ENCODE measurements around the gene FAM167B.

FAM167B gene

DNA sequence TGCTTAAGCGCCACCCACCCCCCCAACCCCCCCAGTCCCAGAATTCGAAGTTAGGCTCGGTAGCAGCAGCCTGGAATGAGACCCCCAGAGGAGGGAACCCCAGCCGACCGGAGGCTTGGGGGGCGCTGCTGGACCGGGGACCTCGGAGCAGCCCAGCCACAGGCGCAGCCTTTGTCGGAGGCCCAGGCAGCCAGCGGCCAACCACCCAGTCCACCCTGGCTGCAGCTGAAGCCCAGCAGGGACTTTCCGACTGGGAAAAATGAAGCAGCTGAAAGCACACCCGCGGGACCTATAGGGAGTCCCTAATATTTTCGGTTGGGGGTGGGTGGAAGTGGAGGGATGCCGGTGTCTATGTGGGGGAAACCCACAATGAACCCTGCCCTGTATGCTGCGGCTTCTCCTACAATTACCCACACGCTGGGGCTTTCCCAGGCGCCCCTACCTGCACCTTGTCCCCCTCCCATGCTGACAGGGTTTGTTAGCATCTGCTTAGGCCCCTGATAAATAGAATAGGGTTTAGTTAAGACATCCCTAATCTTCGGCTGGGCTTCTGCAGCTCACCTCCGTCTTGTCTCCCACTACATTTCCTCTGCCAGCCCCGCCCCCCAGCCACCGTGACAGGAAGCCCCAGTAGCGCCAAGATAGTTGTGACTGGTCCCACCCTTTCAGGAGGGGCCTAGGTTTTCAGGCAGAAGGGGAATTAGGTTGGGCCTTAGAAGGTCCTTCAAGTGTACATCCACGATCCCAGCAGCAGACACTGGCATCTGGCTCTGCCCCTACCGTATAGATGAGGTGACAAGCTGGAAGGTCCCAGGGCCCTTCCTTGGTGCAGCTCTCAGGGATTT is 45.8 kb upstream of the FAM167B start:
- no peak for TF ChIP-seq CTCF (conservative IDR thresholded peaks at IDR 0.05)
- H3K27ac ChIP-seq: peak overlapping the region; percentile 73

DNA sequence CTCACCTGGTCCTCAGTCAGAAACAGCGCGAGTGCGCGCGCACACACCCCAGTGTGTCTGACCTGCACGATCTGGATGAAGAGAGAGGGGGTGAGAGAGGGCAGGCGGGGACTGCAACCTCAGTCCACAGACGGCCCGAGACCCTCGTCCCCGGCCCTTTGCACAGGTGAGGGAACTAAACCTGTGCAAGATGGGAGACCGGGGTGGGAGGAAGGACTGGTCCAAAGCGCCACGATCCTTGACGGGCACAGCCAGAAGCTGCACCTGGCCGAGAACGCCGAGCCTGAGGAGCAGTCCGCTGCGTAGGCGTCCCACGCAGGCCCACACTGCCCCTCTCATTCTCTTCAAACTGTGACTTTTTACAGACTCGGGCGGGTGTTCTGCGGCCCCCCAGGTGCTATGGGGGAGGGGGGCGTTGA is 42.1 kb upstream of the FAM167B start:
- H3K27ac ChIP-seq: peak overlapping the region; percentile 76; the same call in 1 of the 2 replicates
- no peak for TF ChIP-seq CTCF (conservative IDR thresholded peaks at IDR 0.05)

- no peak for TF ChIP-seq CTCF (conservative IDR thresholded peaks at IDR 0.05)
- peak within 1 kb of the TSS; percentile 76; the same call in 1 of the 2 replicates for H3K27ac ChIP-seq
These were observed 41.3 kb upstream of the FAM167B start, which contains the start of gene IQCC for GRCh38 chr1:32205401-32206370. Gene IQCC, plus strand, starts transcription at chr1:32205671. Its CDS starts 11 bp downstream, at chr1:32205682.

DNA sequence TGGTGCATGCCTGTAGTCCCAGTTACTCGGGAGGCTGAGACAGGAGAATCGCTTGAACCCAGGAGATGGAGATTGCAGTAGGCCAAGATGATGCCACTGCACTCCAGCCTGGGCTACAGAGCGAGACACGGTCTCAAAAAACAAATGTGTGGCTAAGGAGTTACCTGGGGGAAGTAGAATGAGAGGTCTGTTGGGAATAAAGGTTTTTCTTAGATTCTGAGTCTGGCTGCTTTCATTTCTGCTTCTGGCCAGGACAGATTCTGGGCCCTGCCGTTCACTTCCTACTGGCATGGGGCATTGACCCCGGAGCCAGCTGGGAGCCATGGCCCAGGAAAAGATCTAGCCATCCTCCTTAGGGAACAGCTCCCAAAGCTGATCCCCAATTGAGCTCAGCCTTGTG is 38.6 kb upstream of the FAM167B start:
- no peak for TF ChIP-seq CTCF (conservative IDR thresholded peaks at IDR 0.05)
- peak overlapping the region; percentile 38 for H3K27ac ChIP-seq

GRCh38 chr1:32208891-32209328 is 38.1 kb upstream of the FAM167B start, which contains the start of gene DCDC2B:
Gene DCDC2B, plus strand, starts transcription at chr1:32209089. Its CDS starts 5 bp downstream, at chr1:32209094.
- no peak for TF ChIP-seq CTCF (conservative IDR thresholded peaks at IDR 0.05)
- peak within 1 kb of the TSS; percentile 38 for H3K27ac ChIP-seq

DNA sequence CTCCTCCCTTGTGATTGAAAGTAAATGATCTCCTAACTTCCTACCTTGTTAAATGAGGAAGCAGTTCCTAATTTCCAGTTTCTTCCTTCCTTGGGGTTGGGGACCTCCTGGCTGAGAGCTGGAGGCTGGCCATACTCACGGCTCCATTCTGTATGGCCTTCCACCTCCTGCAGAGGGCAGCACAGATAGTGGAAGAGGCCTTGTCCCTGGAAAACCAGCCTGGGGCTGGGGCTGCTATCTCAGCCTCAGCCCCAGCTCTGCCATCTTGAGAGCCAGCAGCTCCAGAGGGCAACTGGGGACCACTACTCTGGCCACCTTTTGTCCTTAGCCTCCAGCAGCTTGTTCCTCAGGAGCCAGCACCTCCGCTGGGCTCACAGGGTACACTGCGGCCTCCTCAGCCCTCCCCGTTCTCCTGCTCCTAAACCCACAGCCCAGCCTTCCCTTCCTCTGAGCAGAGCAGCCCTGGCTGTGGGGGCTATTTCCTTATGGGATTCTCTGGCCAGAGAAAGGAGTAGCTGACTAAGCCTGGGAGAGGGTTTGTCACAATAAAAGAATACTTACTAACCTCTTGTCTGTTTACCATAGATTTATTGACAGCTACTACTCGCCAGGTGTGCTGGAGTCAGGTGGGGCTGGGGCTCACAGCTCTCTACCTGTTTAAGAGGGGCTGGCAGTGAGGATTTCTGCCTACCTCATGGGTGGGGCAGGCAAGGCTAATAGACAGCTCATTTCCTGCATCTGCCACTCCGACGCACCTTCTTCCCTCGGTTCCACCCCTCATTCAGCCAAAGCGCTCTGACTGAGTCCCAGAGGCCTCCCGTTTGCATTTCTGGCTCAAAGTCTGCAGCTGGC is 31.2 kb upstream of the FAM167B start:
- peak; percentile 89 for TF ChIP-seq CTCF (conservative IDR thresholded peaks at IDR 0.05)
- peak overlapping the region; percentile 89 for H3K27ac ChIP-seq
